ENCODE data around the gene TRAK2. TPM values are rescaled to one million over a fixed set of nuclear protein-coding genes. Genes with fewer than 3 reads are reported as not detected.

TRAK2 gene
- total RNA-seq, 4 donors from 2014 or later, result 16.1 to 46.7 (median 26.5) TPM

DNA sequence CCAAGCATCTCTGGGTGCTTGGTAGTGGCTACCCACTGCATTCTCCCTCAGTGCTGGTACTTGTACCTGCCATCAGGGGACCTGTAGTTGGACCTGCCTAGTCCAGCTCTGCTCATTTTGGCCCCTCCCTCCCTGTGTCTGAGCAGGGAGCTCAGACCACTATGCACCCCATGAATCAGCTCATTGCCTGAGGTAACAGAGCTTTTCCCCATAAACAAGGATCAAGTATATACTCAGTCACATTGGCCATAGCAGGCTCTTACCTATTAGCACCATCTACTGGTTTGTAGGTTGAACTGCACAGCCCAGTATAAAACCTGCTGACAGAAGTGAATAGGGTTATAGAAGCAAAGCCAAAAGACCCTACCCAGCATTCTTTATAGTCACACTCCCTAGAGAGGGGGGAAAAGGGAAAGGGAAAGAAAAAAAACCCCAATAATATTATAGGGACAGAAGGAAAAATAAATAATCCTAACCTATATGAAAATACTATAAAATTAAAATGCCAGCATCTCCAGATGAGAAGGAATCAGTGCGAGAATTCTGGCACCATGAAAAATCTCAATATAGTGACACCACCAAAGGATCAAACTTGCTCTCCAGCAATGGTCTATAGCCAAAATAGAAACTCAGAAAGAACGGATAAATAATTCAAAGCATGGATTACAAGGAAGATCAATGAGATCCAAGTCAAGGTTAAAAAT lies 87.2 kb downstream of the TRAK2 start:
- ATAC-seq (peak; percentile 39 to 74), DNase-seq (no peak)
- Histone ChIP-seq H3K27ac (no peak overlapping the region), H3K4me1 (no peaks in the 10 kb centered on the region), H3K9me3 (no peaks in the 10 kb centered on the region), H3K27me3 (no peaks in the 10 kb centered on the region), H3K4me3 (no peak overlapping the region), H3K36me3 (peaks cover 0 to 16% of the 10 kb centered on the region in 2 donors)
- in situ Hi-C loops (cut with MboI; ENCODE audit: low sequenced_read_pairs in 4 of 4), result loop anchor here in 3 of 4 donors (5.0 to 25.0 kb wide), 3 partner anchors 122 to 129 kb away; no protein-coding TSS in a partner anchor
- intact Hi-C loops (cut with DNase I; ENCODE audit: low total_unique reads), result no loop called here
- no peak for TF ChIP-seq POLR2A (IDR thresholded peaks at IDR 0.05)
- TF ChIP-seq, protein P1, sequence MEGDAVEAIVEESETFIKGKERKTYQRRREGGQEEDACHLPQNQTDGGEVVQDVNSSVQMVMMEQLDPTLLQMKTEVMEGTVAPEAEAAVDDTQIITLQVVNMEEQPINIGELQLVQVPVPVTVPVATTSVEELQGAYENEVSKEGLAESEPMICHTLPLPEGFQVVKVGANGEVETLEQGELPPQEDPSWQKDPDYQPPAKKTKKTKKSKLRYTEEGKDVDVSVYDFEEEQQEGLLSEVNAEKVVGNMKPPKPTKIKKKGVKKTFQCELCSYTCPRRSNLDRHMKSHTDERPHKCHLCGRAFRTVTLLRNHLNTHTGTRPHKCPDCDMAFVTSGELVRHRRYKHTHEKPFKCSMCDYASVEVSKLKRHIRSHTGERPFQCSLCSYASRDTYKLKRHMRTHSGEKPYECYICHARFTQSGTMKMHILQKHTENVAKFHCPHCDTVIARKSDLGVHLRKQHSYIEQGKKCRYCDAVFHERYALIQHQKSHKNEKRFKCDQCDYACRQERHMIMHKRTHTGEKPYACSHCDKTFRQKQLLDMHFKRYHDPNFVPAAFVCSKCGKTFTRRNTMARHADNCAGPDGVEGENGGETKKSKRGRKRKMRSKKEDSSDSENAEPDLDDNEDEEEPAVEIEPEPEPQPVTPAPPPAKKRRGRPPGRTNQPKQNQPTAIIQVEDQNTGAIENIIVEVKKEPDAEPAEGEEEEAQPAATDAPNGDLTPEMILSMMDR (IDR thresholded peaks at IDR 0.05 in 4 of 5, conservative IDR thresholded peaks at IDR 0.05 in 1 of 5), result peak in 4 of 5 experiments; percentile 56 to 73 (median 61)

DNA sequence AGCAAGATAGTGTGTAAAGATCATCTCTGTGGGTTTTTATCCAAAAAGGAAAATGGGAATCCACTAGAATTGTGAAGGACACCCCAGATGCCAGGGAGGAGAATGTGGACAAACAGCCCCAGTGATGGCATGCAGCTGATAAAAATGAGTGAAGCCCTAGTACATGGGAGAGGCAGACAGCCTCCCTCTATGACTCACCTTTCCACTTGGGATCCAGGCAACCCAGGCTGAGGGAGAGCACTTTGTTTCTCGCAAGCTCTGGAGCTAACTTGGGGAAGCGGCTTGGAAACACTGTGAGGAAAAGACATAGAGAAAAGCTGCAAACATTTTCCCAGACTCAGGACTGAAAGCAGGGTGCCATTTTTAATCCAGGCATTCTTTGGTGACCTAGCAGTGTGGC lies 88.9 kb downstream of the TRAK2 start:
- no peaks in the 10 kb centered on the region for H3K27me3 ChIP-seq
- TF ChIP-seq, protein P1 (IDR thresholded peaks at IDR 0.05 in 4 of 5, conservative IDR thresholded peaks at IDR 0.05 in 1 of 5), result no peak
- no peak for TF ChIP-seq POLR2A (IDR thresholded peaks at IDR 0.05)
- peaks cover 0 to 2% of the 10 kb centered on the region in 2 donors for H3K4me1 ChIP-seq
- ATAC-seq (no peak), DNase-seq (no peak)
- H3K4me3 ChIP-seq, result no peak overlapping the region
- in situ Hi-C loops (cut with MboI; ENCODE audit: low sequenced_read_pairs in 4 of 4) (loop anchor here in 3 of 4 donors (5.0 to 25.0 kb wide), 3 partner anchors 120 to 128 kb away; no protein-coding TSS in a partner anchor), intact Hi-C loops (cut with DNase I; ENCODE audit: low total_unique reads) (no loop called here)
- no peaks in the 10 kb centered on the region for H3K9me3 ChIP-seq
- H3K27ac ChIP-seq, result no peak overlapping the region
- H3K36me3 ChIP-seq, result peaks cover 0 to 13% of the 10 kb centered on the region in 2 donors

DNA sequence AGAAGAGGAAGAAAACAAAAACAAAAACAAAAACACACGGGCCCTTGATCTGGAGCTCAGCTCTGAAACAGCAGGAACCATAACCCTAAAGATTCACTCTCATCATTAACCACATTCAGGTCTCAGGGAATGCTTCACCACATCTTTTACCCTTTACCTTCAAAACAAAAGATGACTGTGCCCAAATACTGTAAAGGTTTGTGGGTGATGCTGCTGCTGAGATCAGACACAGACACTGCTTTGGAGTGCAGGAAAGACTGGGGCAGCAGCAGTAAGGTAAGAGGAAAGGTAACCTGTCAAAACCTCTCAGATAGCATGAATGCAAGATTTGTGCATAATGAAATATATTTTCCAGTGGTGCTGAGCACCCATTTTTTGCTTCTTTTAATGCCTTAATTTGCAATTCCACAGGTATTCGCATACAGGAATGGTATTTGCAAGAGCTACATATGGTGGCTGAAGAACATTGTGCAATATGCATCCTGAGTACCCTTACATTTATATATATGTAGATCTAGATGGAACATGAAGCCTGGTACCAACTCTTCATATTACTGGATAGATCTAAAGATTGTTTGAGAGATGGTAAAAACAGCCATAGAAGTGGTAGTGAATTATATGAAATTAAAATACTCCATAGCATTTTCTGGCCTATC lies 90.1 kb downstream of the TRAK2 start:
- intact Hi-C loops (cut with DNase I; ENCODE audit: low total_unique reads), result no loop called here
- no peaks in the 10 kb centered on the region for H3K9me3 ChIP-seq
- in situ Hi-C loops (cut with MboI; ENCODE audit: low sequenced_read_pairs in 4 of 4), result loop anchor here in 3 of 4 donors (5.0 to 25.0 kb wide), 3 partner anchors 119 to 126 kb away; no protein-coding TSS in a partner anchor
- no peaks in the 10 kb centered on the region for H3K27me3 ChIP-seq
- no peak overlapping the region for H3K27ac ChIP-seq
- ATAC-seq, result no peak
- peaks cover 0 to 13% of the 10 kb centered on the region in 2 donors for H3K36me3 ChIP-seq
- peaks cover 0 to 10% of the 10 kb centered on the region in 2 donors for H3K4me1 ChIP-seq
- DNase-seq, result no peak
- no peak overlapping the region for H3K4me3 ChIP-seq
- no peak for TF ChIP-seq POLR2A (IDR thresholded peaks at IDR 0.05)
- TF ChIP-seq, protein P1 (IDR thresholded peaks at IDR 0.05 in 4 of 5, conservative IDR thresholded peaks at IDR 0.05 in 1 of 5), result no peak

DNA sequence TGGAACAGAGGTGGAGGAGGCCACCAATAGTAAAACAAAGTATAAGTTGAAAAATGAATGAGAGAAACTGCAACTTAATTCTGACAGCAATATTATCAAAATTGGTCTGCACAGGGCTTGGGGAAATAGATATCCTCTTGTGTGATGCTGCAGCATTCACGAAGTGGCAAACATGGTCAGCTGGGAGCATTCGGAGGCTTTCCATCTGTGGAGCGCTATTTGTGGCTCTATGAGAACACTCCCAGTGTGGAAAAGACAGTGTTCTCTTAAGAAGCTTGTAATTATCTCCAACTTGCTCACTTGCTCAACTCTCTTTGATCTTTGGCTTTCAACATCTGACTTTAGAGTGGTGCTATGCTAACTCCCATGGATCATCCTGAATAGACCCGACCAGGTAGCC lies 91.0 kb downstream of the TRAK2 start:
- intact Hi-C loops (cut with DNase I; ENCODE audit: low total_unique reads) (no loop called here), in situ Hi-C loops (cut with MboI; ENCODE audit: low sequenced_read_pairs in 4 of 4) (loop anchor here in 3 of 4 donors (5.0 to 25.0 kb wide), 3 partner anchors 118 to 125 kb away; no protein-coding TSS in a partner anchor)
- peaks cover 0 to 13% of the 10 kb centered on the region in 2 donors for H3K36me3 ChIP-seq
- peaks cover 0 to 10% of the 10 kb centered on the region in 2 donors for H3K4me1 ChIP-seq
- no peaks in the 10 kb centered on the region for H3K9me3 ChIP-seq
- H3K4me3 ChIP-seq, result no peak overlapping the region
- H3K27me3 ChIP-seq, result no peaks in the 10 kb centered on the region
- ATAC-seq (no peak), DNase-seq (no peak)
- no peak overlapping the region for H3K27ac ChIP-seq
- TF ChIP-seq POLR2A (IDR thresholded peaks at IDR 0.05), result no peak
- TF ChIP-seq, protein P1 (IDR thresholded peaks at IDR 0.05 in 4 of 5, conservative IDR thresholded peaks at IDR 0.05 in 1 of 5), result no peak

Data from gastrocnemius medialis (tissue), 4 donors.